HL-60/S4 treated with retinoic acid at 250 ng/mL for 4 days and 3 days (cell line): Measurements from ENCODE around the gene BTG2.
"Not testable (repeated sequence)": the region's sequence is repeated elsewhere in the genome, so short reads cannot be mapped to it uniquely, and the experiment has no call there.

Source experiments
- in situ Hi-C: fragments of 300-500 bp; cut with MboI; formaldehyde crosslinking; loops from 2 replicates; pipeline ENCODE4 v1.7.0; 2022; ENCODE audit warnings: low sequenced_read_pairs

BTG2 gene, protein sequence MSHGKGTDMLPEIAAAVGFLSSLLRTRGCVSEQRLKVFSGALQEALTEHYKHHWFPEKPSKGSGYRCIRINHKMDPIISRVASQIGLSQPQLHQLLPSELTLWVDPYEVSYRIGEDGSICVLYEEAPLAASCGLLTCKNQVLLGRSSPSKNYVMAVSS

DNA sequence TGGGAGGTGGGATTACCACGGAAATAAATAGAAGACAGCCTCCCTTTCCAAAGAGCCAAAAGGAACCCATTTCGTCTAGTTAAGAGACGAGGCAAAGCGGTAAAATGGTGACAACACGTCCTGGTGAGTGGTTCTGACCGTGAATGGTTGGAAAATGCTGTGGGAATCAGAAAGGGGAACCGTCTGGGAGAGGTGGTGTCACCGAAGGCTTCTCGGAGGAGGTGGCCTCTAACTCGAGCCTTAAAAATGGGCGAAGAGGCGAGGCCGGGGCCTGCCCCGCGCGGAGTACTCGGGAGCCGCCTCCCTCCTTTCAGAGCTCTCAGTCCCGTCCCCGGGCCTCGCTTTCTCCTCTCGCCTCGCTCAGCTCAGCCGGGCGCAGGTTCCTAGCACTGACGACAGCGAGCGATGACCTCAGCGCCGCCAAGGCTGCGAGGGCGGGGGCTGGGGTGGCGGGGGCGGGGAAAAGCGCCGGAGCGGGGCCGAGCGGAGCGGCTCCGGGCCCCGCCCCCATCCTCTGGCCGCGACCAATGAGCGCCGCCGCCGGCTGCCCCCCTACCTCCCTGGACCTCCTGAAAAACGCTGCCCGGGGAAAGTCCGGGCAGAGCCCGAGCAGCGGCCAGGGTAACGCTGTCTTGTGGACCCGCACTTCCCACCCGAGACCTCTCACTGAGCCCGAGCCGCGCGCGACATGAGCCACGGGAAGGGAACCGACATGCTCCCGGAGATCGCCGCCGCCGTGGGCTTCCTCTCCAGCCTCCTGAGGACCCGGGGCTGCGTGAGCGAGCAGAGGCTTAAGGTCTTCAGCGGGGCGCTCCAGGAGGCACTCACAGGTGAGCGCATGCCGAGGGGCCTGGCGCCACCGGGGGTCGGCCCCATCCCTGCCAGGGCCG lies at the start of gene BTG2:
TSS of gene BTG2 (plus strand) at position 601 of the 890 bp plus-strand sequence. CDS start at position 689, 88 bp downstream.
- in situ Hi-C loops, result no loop called here

DNA sequence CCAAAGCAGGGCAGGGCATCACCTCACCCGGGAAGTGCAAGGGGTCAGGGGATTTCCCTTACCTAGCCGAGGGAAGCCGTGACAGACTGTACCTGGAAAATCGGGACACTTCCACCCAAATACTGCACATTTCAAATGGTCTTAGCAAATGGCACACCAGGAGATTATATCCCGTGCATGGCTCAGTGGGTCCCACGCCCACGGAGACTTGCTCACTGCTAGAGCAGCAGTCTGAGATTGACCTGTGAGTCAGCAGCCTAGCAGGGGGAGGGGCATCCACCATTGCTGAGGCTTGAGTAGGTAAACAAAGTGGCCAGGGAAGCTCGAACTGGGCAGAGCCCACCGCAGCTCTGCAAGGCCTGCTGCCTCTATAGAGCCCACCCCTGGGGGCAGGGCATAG lies 48.7 kb upstream of the BTG2 start:
- in situ Hi-C loops, result not testable (repeated sequence)

DNA sequence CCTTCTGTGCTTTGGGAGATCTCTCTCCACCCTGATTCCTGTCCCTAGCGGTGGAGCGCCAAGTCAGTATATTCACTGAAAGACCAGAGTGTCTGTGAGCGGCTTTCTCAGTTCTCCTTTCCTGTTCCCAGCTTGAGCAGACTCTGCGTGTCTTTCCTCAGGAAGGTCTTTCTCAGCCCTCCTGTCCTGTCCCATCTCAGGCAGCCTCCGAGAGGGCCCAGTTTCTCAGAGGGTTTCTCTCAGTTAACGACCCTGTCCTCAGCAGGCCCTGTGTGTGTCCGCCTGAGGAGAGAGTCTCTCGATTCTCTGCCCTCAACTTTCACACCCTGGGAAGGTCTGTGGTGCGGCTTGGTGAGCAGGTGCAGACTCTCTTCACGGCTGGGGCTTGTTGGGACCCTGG lies 41.8 kb upstream of the BTG2 start:
- in situ Hi-C loops, result no loop called here

DNA sequence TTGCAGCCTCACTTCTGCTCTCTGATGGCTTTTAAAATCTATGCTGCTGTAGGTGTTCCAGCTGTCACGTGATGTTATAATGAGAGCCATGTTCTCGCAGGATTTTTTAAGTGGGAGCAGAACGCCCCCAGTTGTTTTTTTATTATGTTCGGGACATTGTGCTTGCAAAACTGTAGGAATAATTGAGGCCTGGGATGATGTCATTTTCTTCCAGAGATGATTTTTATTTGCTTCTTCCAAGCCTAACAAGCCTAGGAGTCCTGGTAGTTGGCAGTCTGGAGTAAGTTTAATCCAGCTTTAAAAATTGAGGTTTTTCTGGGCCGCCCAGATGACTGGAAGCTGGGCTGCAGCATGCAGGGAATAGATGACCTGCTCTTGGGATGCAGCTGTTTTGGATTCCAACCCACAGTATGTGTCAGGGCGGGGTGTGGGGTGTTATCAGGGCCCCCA lies 41.2 kb upstream of the BTG2 start:
- in situ Hi-C loops, result no loop called here

DNA sequence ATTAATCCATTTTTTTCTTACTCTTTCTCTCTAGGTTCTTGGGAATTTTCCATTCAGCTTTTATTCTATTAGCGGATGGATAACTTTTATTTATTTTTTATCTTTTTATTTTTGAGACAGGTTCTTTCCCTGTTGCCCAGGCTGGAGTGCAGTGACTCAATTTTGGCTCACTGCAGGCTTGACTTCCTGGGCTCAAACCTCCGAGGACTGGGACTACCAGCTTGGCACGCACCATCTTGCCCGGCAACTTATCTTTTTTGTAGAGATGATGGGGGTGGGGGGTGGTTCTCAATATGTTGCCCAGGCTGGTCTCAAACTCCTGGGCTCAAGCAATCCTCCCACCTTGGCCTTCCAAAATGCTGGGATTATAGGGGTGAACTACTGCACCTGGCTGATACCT lies 39.8 kb upstream of the BTG2 start:
- in situ Hi-C loops, result no loop called here

DNA sequence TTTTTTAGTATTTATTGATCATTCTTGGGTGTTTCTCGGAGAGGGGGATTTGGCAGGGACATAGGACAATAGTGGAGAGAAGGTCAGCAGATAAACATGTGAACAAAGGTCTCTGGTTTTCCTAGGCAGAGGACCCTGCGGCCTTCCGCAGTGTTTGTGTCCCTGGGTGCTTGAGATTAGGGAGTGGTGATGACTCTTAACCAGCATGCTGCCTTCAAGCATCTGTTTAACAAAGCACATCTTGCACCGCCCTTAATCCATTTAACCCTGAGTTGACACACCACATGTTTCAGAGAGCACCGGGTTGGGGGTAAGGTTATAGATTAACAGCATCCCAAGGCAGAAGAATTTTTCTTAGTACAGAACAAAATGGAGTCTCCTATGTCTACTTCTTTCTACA lies 39.2 kb upstream of the BTG2 start:
- in situ Hi-C loops, result not testable (repeated sequence)

DNA sequence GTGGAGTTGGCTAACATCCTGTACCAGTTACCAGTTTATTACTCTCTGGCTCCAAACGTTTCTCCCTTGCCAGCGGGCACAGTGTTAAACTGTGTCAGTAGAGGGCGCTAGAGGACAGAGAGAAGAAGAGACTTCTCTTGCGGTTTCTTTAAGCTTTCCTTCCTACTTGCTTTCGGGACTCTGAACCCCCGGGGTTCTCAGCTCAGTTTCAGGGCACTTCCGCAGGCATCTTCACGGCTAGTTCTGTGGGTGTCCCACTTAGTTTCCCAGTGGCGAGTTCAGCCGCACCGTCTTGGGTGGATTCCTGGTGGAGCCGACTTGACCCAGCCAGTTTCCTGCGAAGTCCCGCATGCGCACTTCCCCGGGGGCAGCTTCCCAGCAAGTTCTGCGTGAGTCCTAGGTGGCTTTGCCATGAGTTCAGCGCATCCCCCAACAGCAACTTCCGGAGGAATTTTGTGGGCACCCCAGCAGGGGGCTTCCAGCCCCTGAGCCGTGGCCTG lies 37.9 kb upstream of the BTG2 start:
- in situ Hi-C loops, result no loop called here

DNA sequence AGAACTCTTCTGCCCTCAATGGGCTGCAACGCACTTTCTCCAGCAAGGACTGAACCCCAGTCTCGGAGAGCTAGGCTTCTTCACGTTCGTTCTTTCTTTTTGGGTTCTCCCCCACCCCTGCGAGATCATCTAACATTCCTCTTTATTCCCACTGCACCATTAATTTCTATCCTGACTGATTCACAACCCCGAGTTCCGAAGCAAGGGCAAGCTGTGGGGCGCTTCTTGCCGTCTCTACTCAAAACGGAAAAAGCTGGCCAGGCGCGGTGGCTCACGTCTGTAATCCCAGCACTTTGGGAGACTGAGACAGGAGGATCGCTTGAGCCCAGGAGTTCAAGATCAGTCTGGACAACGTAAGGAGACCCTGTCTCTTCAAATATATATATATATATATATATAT lies 37.4 kb upstream of the BTG2 start:
- in situ Hi-C loops, result no loop called here

DNA sequence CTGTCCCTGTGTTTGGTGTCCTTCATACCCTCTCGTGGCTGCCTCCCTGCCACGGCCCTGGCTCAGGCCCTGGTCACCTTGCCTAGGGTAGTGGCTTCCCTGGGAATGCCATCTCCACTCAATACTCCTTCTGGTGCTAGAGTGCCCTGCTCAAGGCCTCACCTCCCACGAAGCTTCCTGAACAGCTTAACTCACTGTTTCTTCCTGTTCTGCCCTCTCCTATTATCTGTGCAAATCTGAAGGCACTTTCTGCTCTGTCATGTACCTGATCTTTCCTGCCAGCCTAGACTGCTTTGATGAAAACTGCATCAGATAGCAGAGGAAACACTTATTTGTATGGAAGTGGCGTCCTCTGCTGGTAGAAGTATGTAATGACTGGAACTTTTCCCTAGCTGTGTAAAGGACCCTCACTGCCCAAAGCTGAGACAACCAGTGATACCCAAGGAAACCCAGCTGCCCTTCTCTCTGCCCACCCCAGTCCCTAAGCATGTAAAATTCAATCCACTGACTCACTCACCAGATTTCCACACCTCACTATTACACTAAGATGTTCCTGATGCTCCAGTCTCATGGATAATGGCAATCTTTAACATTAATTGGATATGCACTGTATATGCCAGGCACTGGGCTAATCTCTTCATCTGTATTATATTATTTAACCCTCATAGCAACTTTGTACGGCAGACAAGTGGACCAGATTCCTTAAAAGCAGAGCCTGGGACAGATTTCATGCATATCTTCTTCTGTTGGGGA lies 36.2 kb upstream of the BTG2 start:
- in situ Hi-C loops, result no loop called here

DNA sequence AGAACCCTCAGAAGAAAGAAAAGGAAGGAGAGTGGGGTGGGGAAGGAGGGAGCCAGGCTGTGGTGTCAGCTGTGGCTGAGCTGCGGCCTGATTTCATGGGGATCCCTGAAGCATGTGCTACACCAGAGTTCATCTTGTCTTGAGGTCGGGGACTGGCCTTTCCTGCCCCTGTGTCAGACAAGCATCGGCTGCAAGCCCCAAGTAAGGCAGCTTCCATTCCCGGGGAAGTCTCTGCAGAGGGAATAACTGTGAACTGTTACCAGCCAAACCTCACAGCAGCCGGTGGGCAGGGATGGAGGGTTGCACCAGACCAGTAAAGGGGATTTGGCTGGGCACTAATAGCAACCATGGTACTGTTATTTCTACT lies 35.7 kb upstream of the BTG2 start:
- in situ Hi-C loops, result loop anchor here (5.0 kb wide), 1 partner anchor 68 kb away; no protein-coding TSS in a partner anchor

DNA sequence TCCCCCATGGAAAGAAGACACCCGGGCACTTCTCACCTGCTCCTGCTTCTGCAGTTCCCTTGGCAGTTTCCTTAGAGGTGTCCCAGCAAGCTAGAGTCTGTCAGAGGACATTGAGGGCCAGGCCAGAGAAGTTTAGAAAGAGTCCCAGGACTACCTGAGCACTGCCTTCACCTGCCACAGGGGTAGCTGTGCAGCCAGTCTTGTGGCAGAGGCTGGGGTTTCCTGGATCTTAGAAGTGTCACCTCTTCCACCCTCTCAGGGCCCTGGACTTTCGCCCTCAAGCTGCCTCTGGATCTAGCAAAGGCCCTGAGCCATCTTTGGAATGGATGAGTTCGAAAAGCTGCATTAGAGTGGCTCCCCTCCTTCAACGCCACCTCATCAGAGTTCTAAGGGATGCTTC lies 34.9 kb upstream of the BTG2 start:
- in situ Hi-C loops, result loop anchor here (5.0 kb wide), 1 partner anchor 67 kb away; no protein-coding TSS in a partner anchor

DNA sequence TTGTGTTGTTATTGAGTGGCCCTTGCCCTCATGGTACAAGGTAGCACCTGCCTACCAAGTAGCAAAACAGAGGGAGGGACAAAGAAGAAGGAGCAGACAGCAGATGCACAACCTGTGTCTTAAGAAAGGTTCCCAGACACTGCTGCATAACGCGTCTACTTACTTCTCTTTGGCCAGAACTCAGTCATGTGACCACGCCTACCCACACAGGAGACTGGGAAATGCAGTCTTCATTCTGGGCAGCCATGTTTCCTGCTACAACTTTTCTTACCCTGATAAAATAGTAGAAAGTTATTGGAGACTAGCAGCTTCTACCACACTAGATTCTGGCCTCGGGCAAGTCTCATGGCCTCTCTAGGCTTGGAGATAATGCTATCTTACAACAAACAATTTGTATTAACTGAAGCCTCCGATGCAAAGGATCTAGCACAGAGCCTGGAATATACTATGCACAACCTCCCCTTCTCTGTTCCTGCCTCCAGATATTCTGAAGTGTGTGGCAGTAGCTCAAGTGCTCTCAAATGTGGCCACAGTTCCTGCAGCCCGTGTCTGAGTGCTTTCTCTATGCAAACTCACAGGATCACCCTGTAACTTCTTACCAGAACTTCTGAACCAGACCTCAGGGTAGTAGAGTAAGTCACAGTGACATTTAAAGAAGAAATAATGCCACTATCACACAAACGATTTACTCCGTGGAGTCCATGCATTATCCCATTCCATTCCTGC lies 34.1 kb upstream of the BTG2 start:
- in situ Hi-C loops, result loop anchor here (5.0 kb wide), 1 partner anchor 66 kb away; no protein-coding TSS in a partner anchor

DNA sequence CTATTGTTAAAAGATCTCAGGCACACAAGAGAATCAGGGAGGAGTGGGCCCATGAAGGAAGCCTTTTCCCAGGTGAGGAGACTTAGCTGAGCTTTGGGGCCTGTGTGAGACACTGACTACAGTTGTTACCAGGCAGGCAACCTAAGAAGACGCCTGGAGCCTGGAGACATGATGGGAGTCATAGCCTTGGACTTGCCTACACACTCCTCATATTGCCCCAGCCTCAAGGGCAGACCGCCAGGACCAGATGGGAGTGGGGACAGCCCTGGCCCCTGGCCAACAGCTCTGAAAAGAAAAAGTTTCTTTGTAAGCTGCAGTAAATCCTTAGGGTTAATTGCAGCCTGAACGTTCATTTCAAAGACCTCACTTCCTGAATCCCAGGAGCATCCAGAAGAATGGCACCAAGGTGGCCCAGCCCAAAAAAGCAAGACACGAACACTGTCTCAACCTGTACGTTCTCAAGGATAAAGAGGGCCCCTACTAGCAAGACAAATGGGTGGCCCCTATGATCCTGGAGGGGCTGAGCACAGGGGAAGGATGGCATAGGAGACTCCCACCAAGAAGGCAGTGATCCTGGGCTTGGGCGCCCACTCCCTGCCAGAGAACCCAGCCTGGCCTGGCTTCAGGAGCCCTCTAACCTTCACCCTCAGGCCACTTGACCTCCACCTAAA lies 33.2 kb upstream of the BTG2 start:
- in situ Hi-C loops, result loop anchor here (5.0 kb wide), 1 partner anchor 65 kb away; no protein-coding TSS in a partner anchor

DNA sequence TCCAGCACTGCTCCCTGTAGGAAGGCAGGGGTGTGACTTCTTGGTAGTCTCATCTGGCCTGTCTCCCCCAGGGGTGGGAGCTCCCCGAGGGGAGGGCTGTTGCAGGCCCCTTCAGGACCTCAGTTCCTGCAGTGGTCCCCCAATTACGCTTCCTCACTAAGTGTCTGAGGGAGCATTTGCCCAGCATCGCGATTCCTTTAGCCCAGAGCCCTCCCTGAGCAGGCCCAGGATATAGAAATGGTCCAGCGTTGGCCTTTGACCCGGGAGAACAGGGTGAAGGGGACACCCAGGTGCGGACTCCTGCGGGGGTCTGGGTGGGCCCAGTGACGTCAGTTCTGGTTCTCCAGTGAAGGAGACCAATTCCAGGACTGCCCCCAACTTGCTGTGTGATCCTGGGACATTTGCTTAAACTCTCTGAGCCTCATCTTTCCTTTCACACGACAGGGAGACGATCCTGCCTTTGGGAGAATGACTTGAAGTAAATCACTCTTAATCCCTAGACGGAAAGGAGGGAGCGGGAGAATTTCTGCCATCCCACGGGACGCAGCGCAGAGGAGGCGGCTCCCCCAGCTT lies 32.6 kb upstream of the BTG2 start:
- in situ Hi-C loops, result loop anchor here (5.0 kb wide), 1 partner anchor 65 kb away; no protein-coding TSS in a partner anchor

DNA sequence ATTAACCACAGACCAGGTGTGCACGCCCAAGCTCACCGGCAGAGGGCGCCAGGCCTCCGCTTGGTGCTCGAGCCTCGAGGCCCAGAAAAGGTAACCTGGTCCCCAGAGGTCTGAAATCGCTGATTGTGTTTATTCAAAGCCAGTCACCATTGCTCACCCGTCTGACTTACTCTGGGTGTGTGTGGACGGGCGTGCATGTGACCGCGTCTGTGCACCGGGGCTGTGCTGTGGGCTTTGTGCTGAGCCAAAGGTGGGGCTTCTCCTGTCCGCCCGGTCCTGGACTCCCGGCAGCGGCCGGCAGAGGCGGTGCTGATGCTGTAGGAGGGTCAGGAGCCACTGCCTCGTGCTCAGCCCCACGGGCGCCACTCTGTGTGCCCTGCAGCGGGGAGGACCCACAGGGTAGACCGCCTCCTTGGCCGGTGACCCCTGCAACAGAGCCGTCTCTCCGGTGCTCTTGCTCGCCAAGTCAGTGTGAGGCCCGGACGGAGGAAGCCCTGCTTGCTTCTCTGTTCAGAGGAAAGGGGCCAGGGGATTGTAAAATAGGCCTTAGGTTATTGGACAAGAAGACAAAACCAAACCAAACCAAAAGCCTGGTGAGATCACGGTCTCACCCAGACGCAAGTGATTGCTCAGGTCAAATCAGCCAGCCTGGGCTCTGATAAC lies 32.0 kb upstream of the BTG2 start:
- in situ Hi-C loops, result loop anchor here (5.0 kb wide), 1 partner anchor 64 kb away; no protein-coding TSS in a partner anchor

DNA sequence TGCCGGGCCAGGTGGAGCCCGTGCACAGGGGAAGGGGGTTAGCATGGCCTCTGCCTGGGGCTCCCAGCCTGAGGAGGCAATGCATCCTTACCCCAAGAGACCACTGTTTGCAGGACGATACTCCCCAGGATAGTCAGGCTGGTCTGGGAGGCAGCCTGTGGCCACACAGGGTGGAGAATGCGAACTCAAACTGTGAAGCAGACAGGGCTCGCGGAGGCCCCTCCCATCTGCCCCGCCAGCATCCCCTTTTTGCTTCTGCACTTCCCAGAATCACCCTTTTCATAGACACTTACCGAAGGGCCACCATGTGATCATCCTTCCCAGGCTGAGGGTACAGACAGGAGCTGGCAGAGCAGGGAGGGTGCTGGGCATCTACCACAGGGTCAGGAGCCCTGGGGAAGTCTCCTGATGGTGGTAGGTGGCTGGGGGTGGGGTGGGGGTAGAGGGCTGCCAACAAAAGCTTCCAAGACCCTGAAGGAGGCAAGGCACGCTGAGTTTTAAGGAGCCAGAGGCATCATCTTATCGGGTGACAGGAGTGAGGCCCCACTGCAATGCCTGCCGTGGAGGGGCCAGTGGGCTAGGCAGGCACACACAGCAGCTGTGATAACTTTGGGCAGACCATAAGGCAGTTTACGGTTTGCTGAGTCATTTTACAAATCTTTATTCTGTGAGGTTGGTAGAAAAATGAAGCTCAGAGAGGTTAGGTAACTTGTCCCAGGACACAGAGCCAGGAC lies 31.3 kb upstream of the BTG2 start:
- in situ Hi-C loops, result loop anchor here (5.0 kb wide), 1 partner anchor 63 kb away; no protein-coding TSS in a partner anchor

DNA sequence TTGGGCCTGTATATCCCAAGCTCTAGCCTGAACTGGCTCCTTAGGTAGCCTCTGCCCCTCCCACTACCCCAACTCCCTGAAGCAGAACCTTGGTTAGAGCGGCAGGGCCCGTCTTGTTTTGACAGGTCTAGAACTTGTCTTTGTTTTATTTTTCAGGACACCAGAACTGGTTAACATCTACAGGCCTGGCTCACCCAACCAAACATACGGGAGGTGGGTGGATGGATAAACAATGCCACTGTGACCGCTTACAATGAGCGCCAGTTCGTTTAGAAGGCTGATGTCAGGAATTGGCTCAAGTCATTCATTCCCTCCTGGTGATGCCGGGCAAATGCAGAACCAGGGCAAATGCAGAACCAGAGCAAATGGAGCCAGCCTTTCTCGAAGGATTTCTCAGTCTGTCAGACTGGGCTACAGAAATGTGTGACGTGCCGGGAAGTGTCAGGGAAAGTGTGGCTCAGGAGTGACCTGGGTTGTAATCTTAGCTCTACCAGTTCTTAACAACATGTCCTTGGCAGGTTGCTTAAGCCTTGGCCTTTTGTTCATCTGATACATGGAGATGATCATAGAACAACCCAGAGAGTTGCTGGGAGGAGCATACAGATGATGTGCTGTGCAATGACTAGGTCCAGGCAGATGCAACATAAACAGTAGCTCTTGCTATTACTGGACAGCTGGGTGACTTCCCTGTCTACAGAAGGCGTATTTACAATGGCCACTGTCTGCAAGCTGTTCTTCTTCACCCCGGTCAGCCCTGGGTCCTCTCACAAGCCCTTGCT lies 30.5 kb upstream of the BTG2 start:
- in situ Hi-C loops, result loop anchor here (5.0 kb wide), 2 partner anchors 63 to 213 kb away; no protein-coding TSS in a partner anchor
